ENCODE measurements around the gene CHST11.
A peak's percentile ranks its signal among the peaks of the same experiment; 100 is the strongest.

CHST11 gene

GRCh38 chr12:104434129-104434528, 22.6 kb upstream of the CHST11 start:
- DNase-seq, result no peak

GRCh38 chr12:104435175-104435574, 21.6 kb upstream of the CHST11 start:
- DNase-seq, result no peak

GRCh38 chr12:104435765-104436164, 21.0 kb upstream of the CHST11 start:
- no peak for DNase-seq

GRCh38 chr12:104436790-104437189, 20.0 kb upstream of the CHST11 start:
- DNase-seq, result no peak

- no peak for DNase-seq
Observed at GRCh38 chr12:104438134-104438533, 18.6 kb upstream of the CHST11 start.

- DNase-seq, result no peak
Observed at GRCh38 chr12:104439137-104439536, 17.6 kb upstream of the CHST11 start.

- no peak for DNase-seq
Observed at GRCh38 chr12:104443008-104443407, 13.7 kb upstream of the CHST11 start.

GRCh38 chr12:104446646-104447421, 9.9 kb upstream of the CHST11 start:
- no peak for DNase-seq

GRCh38 chr12:104448031-104448430, 8.7 kb upstream of the CHST11 start:
- DNase-seq, result no peak

- DNase-seq, result no peak
Observed at GRCh38 chr12:104448451-104448850, 8.3 kb upstream of the CHST11 start.

GRCh38 chr12:104450700-104451099, 6.0 kb upstream of the CHST11 start:
- DNase-seq, result no peak

- DNase-seq, result no peak
Observed at GRCh38 chr12:104452087-104452486, 4.7 kb upstream of the CHST11 start.

GRCh38 chr12:104453133-104453532, 3.6 kb upstream of the CHST11 start:
- no peak for DNase-seq

- no peak for DNase-seq
Observed at GRCh38 chr12:104454997-104455396, 1.8 kb upstream of the CHST11 start.

GRCh38 chr12:104455578-104456416, 951 bp upstream of the CHST11 start:
- no peak for DNase-seq

GRCh38 chr12:104456950-104457745, 400 bp downstream of the CHST11 start:
- DNase-seq, result peak; percentile 55 to 82

- peak; percentile 24 to 64 for DNase-seq
Observed at GRCh38 chr12:104457746-104458693, 1.3 kb downstream of the CHST11 start.

- no peak for DNase-seq
Observed at GRCh38 chr12:104458694-104459367, 2.1 kb downstream of the CHST11 start.

- no peak for DNase-seq
Observed at GRCh38 chr12:104459368-104459909, 2.7 kb downstream of the CHST11 start.

- DNase-seq, result no peak
Observed at GRCh38 chr12:104460041-104460719, 3.4 kb downstream of the CHST11 start.
